GM10266 (cell line): ENCODE results near the gene MTA1.

Source experiments
- DNase-seq: peaks from one replicate; pipeline ENCODE4 v3.0.0; 2012; ENCODE audit errors: extremely low spot score
- TF ChIP-seq, protein P1 (sequence below): IDR thresholded peaks from 2 replicates; pipeline ENCODE4 v1.5.1; 2012; ENCODE audit warnings: mild to moderate bottlenecking, low read depth; ENCODE audit not compliant: control insufficient read depth, insufficient read depth; ENCODE audit errors: missing control alignments

MTA1 gene

DNA sequence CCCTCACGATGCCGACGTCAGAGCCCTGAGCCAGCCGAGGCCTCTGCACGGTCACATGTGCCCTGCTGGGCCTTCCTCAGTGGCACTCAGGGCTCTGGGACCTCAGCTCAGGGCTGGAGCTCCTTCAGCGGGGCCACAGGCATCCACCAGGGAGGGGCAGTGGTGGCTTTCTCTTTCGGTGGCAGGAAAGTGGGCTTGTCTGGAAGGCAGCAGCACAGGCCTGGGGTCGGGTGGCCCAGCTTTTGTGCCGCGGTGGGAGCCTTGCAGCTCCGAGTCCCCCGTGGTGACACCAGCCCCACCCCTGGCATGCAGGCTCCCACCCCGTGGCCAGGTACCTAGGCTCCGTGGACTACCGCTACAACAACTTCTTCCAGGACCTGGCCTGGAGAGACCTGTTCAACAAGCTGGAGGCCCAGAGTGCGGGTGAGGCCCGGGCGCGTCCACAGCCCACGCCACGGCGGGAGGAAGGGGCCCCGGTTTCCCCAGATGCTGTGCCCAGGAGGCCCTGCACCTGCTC is 35.5 kb upstream of the MTA1 start:
- DNase-seq, result no peak
- TF ChIP-seq, protein P1, sequence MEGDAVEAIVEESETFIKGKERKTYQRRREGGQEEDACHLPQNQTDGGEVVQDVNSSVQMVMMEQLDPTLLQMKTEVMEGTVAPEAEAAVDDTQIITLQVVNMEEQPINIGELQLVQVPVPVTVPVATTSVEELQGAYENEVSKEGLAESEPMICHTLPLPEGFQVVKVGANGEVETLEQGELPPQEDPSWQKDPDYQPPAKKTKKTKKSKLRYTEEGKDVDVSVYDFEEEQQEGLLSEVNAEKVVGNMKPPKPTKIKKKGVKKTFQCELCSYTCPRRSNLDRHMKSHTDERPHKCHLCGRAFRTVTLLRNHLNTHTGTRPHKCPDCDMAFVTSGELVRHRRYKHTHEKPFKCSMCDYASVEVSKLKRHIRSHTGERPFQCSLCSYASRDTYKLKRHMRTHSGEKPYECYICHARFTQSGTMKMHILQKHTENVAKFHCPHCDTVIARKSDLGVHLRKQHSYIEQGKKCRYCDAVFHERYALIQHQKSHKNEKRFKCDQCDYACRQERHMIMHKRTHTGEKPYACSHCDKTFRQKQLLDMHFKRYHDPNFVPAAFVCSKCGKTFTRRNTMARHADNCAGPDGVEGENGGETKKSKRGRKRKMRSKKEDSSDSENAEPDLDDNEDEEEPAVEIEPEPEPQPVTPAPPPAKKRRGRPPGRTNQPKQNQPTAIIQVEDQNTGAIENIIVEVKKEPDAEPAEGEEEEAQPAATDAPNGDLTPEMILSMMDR, result no peak

DNA sequence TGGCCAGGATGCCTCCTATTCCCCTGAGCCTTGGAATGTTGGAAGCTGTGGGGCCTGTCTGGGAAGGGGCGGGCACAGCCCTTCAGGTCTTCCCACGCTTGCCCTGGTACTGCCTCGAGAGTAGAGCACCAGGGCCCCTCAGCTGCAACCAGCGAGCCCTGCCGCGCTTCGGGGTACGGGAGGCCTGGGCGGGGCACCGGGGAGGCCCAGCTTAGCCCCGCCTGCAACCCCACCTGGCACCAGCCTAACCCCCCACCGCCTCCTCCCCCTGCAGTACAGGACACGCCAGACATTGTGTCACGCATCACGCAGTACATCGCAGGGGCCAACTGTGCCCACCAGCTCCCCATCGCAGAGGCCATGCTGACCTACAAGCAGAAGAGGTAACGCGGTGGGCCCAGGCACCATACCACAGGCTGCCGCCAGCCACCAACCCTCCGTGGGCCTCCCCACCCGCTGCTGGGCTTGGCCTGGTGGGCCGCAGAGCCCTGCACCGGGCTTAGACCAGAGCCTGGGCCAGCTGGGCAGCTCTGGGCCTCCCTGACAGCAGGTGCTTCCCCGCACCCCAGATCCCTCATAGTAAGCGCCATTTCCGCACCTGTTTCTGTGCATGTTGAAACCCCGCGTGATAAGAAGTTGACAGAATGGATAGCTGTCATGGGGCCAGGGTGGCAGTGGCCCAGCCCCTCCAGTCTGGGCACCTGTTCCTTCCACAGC is 34.9 kb upstream of the MTA1 start:
- no peak for DNase-seq
- TF ChIP-seq, protein P1, result no peak

DNA sequence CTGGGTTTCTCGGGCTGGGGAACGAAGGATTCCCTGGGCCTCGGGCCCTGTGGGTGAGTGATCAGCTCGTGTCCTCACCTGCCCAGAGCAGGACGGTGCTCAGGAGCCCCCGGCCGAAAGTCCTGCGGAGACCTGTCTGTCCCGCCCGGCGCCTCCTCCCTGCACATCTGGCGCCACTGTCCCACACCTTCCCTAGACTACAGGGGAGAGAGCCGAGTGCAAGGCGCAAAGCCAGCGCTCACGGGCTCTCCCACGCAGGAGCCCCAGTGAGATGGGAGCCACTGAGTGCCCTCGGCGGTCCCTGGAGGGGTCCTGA is 34.3 kb upstream of the MTA1 start:
- TF ChIP-seq, protein P1, result no peak
- DNase-seq, result no peak

DNA sequence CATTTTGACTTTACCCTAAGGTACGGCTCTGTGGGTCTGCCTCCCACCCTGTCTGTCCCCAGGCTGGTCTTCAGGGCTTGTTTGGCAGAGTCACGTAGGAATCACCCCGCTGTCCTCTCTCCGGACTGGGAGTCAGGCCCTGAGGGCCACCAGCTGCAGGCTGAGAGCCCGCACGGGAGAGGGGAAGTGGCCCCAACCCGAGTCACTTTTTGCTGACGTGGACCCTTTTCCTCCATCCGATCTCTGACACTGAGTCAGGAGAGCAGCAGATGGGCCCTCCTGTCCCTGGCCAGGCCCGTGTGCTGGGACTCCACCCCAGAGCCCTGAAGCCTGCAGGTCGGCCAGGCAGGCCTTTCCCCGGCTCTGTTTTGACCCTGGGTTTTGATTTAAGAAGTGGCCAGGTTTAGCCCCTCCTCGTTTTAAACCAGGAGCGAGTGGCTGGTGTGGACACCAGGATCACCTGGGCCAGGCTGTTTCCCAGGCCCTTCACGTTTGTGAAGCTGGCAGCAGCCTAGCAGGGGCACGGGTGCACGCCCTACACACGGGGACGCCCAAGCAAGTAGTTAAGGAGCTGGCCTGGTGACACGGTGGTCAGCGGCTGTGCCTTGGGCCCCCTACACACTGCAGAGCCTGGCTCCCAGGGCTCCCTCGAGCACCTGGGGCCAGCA is 33.8 kb upstream of the MTA1 start:
- DNase-seq, result no peak
- TF ChIP-seq, protein P1, result no peak

DNA sequence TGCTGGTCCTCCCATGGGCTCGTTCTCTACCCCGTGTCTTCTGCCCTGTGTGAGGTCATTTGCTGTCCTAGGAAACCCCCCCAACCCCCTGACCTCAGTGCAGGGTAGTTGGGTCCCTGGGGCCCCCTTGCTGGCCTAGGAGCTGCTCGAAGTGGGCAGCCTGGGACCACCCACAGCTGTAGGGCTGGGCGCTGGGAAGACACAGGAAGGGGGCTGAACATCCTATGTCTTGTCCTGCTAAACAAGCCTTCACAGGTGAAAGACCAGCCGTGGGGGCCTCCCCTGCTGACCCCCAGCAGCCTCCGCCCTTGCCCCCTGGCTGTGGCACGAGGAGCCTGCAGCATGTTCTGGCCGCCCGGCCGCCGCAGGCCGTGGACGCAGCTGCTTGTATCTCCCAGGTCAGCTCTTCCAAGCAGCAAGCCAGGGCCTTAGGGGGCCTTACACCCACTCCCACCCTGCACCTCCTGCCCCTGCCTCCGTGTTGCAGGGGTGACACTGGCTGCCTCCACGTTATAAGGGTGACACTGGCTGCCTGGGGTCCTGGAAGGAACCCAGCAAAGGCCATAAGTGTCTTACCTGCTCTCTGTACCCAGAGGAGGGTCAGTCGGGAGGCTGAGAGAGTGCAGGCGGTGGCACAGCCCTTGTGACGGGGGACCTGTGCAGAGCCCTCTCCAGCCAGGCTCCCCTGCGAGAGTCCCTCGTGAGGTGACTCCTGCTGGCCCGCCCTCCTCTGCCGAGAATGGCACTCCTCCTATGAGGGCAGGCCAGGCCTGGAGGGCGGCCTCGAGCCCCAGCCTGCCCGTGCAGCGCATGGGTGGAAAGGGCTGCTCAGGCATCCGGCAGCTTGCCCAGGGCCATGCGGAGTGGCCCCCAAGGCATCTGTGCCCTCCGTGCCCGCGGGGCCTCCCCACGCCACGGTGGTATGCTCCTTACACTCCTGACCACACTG is 32.8 kb upstream of the MTA1 start:
- DNase-seq, result no peak
- TF ChIP-seq, protein P1, result no peak

DNA sequence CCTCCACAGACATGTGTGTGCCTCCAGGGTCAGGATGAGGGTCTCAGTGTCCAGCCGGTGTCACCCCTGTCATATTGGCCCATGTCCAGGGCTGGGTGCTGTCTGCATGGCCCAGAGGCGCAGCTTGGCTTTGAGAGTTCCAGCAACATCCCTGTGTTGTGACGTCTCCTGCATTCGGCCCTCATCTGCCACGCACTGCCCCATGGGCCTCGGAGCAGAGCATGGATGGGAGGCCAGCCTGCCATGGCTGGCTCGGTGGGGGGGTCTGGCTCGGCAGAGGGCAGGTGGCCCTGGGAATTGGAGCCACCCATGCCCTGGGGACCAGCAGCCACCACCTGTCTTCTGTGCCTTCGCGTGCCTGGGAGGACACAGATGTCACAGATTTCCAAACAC is 32.1 kb upstream of the MTA1 start:
- TF ChIP-seq, protein P1, result no peak
- DNase-seq, result no peak
